Dermis microvascular lymphatic vessel endothelial cell (primary cell): Measurements from ENCODE around the gene CDX1. TPM values are rescaled to one million over a fixed set of nuclear protein-coding genes. Genes with fewer than 3 reads are reported as not detected.

ENCODE experiments used
- DNase-seq, 2 donors: peaks; one replicate each; pipeline versions ENCODE4 v3.0.0 to v3.0.0-alpha.2; 2010; ENCODE audit warnings: low read depth in 2 of 2
- total RNA-seq: library from RNA; depleted of rRNA; stranded (reverse); fragments of >200 nt; gene quantifications from 2 replicates; pipeline ENCODE4 v1.2.1, GENCODE V29; 2014

The CDX1 gene
- total RNA-seq = not detected in 2 replicates

GRCh38 chr5:150166650-150167511 is at the start of gene CDX1:
TSS of gene CDX1 (plus strand) at chr5:150166778. CDS start at chr5:150166877, 99 bp downstream.
- no peak for DNase-seq

- DNase-seq = no peak
Observed at GRCh38 chr5:150117945-150118560, 48.5 kb upstream of the CDX1 start.

GRCh38 chr5:150118561-150119229 is 47.9 kb upstream of the CDX1 start:
- no peak for DNase-seq

GRCh38 chr5:150119421-150120061 is 47.0 kb upstream of the CDX1 start:
- DNase-seq = no peak

GRCh38 chr5:150120062-150120441 is 46.5 kb upstream of the CDX1 start:
- no peak for DNase-seq

- no peak for DNase-seq
Observed at GRCh38 chr5:150120617-150121447, 45.7 kb upstream of the CDX1 start.

GRCh38 chr5:150121448-150122157 is 45.0 kb upstream of the CDX1 start:
- DNase-seq = no peak

GRCh38 chr5:150122158-150122510 is 44.4 kb upstream of the CDX1 start:
- DNase-seq = no peak

- DNase-seq = no peak
Observed at GRCh38 chr5:150122536-150123481, 43.8 kb upstream of the CDX1 start.

- no peak for DNase-seq
Observed at GRCh38 chr5:150123542-150123941, 43.0 kb upstream of the CDX1 start.

GRCh38 chr5:150124111-150124557 is 42.4 kb upstream of the CDX1 start:
- no peak for DNase-seq

GRCh38 chr5:150124596-150124995 is 42.0 kb upstream of the CDX1 start:
- no peak for DNase-seq

- no peak for DNase-seq
Observed at GRCh38 chr5:150125334-150125733, 41.2 kb upstream of the CDX1 start.

- DNase-seq = no peak
Observed at GRCh38 chr5:150126199-150126920, 40.2 kb upstream of the CDX1 start.

- no peak for DNase-seq
Observed at GRCh38 chr5:150126921-150127265, 39.7 kb upstream of the CDX1 start.

GRCh38 chr5:150129454-150129812 is 37.1 kb upstream of the CDX1 start:
- DNase-seq = no peak

GRCh38 chr5:150129813-150130492 is 36.6 kb upstream of the CDX1 start:
- peak; percentile 56 to 69 for DNase-seq

- no peak for DNase-seq
Observed at GRCh38 chr5:150130493-150130922, 36.1 kb upstream of the CDX1 start.
